GM12892 (cell line): ENCODE data around the gene RTN4R.

ENCODE experiments used
- POLR2A ChIP-seq: IDR thresholded peaks from 2 replicates; pipeline ENCODE4 v1.6.1; 2011; ENCODE audit warnings: low read depth, low read length, control low read depth
- POLR2AphosphoS5 ChIP-seq: IDR thresholded peaks from 2 replicates; pipeline ENCODE4 v1.6.1; 2011; ENCODE audit warnings: low read depth, low read length, control low read depth

DNA sequence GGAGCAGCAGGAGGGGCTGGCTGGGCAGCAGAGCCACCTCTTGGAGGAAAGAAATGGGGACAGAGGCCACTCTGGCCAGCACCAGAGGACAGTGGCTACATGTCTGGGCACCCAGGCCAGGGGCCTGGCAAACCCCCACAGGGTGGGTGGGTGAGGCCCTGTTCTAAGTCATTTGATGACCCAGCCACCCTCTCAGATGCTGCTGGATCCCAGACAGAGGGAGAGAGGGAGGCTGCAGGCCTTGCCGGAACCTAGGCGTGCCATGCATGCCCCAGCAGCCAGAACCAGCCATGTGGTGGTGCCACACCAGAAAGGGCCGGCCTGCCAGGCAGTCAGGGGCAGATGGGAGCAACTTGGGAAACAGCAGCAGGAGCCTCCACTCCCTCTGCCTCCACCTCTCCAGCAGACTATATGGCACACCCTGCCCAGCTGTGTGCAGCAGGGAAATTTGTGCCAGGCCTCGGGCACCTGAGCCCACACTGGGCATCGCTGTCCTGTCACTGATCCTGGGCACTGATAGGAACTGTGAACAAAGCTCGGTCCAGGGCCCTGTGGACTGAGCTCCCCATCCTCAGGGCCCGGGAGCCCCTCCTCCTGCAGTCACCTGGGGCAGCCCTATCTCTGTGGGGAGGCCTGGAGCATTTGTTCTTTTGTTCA, 45.2 kb downstream of the RTN4R start:
- no peak for TF ChIP-seq POLR2A
- TF ChIP-seq POLR2AphosphoS5 = no peak
